Esophagus squamous epithelium (tissue), 4 donors: ENCODE results near the gene TNIK.

Source experiments
- POLR2A ChIP-seq, 4 donors: fragments of 450-650 bp; IDR thresholded peaks; one replicate each; pipeline ENCODE4 v1.6.1; 2017; ENCODE audit warnings: antibody characterized with exemption in 4 of 4, mild to moderate bottlenecking in 4 of 4, moderate library complexity in 3 of 4
- TF ChIP-seq, protein P1 (sequence below), 6 experiments: fragments of 450-650 bp in 4 of 6; fragments of 200-600 bp in 2 of 6; sonication (generic) in 2 of 6; IDR thresholded peaks; one replicate each; pipeline ENCODE4 v1.5.1; 2016 to 2019; ENCODE audit warnings: antibody characterized with exemption in 6 of 6, mild to moderate bottlenecking in 4 of 6, moderate library complexity in 4 of 6

DNA sequence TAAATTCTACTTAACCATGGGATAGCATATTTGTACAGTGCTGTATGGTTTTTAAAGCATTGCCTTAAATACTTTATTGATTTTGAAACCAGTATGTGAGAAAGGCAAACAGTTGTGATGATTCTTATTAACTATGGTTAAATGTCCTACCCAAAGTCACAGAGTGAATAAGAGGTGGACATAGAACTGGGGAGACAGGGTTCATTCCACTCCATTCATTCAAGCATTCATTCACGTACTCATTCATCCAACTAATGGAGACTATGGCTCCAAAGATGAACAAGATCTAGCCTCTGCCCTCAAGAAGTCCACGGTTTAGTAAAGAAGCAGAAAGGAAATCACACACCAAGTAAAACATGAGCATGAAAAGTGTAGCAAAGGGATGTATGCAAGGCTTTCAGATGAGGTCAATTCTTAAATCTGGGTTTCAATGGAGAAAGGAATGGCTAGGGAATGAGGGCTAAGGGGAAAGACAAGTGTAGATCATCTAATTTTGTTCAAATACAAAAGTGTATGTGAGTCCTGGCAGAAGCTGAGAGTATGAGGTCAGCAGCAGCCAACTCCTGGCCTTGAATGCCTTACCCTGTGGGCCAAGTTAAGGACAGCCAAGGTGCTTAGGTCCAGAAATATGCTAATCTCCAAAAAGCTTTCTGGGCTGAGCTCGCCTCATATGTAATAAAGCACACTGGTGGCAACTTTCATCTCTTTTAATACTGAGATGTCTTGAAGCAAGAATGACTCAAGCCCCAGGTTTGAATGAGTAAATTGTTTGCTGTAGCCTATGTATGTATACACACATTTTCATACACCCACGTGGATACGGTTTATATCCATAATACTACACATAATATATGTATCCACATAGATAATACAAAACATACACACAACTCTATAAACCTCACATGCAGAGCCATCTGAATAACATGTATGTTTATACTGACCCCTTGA lies 4.3 kb downstream of the TNIK start:
- TF ChIP-seq, protein P1, sequence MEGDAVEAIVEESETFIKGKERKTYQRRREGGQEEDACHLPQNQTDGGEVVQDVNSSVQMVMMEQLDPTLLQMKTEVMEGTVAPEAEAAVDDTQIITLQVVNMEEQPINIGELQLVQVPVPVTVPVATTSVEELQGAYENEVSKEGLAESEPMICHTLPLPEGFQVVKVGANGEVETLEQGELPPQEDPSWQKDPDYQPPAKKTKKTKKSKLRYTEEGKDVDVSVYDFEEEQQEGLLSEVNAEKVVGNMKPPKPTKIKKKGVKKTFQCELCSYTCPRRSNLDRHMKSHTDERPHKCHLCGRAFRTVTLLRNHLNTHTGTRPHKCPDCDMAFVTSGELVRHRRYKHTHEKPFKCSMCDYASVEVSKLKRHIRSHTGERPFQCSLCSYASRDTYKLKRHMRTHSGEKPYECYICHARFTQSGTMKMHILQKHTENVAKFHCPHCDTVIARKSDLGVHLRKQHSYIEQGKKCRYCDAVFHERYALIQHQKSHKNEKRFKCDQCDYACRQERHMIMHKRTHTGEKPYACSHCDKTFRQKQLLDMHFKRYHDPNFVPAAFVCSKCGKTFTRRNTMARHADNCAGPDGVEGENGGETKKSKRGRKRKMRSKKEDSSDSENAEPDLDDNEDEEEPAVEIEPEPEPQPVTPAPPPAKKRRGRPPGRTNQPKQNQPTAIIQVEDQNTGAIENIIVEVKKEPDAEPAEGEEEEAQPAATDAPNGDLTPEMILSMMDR (IDR thresholded peaks at IDR 0.05): no peak
- TF ChIP-seq POLR2A (IDR thresholded peaks at IDR 0.05): no peak
